ENCODE measurements around the gene EDARADD.

The EDARADD gene

GRCh38 chr1:236395230-236395946 is 1.3 kb downstream of the EDARADD start:
- DNase-seq = no peak

DNA sequence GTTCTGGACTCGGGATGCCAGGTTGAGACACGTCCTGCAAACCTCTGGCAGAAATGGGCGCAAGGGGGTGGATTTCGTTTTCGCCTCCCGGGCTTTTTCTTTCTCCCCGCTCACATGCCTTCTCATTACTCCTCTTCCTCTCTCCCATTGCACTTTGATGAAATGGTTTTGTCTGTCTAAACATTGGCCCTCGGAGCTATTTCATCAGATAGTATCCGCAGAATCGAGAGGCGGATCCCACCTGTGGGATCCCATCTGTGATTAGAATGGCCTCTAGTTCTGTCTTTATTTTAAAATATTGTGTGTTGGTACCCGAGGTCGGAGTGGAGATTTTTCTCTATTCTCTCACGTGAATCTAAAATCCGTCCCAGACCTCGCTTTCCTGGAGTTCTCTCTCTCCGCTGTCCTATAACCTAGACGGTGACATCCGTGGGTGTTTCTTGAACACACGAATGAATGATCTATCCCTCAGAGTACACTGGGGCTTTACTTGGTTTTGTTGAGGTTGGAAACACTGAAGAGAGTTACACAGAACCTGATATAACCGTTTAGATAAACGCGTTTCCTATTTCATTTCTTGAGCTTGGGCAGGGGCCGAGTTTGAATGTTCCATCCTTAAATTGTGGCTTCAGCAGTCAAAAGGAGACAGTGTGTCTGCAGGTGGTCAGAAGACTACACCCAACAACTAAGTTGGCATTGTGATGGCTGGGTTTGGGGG is 2.0 kb downstream of the EDARADD start:
- no peak for DNase-seq

DNA sequence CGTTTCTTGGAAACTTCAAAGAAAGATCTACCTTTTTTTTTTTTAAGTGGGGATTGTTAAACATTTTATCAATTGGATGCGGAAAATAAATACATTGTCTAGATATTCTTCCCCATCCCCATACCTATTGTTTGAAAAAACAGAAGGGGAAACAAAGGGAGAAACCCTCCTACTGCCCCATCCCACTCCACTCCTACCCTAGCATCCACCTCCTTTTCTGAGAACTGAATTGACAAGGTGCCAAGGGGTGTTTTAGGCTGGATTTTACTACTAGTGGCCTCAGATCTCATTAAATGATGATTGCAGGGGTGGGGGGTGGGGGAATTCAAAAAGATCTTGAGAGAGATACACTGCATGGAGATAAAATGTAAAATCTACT is 2.6 kb downstream of the EDARADD start:
- no peak for DNase-seq

- DNase-seq = no peak
Measured at GRCh38 chr1:236397173-236397759, 3.2 kb downstream of the EDARADD start.

GRCh38 chr1:236398538-236398937 is 4.5 kb downstream of the EDARADD start:
- DNase-seq = no peak

GRCh38 chr1:236400061-236400603 is 6.0 kb downstream of the EDARADD start:
- DNase-seq = no peak

GRCh38 chr1:236401698-236402097 is 7.6 kb downstream of the EDARADD start:
- no peak for DNase-seq

DNA sequence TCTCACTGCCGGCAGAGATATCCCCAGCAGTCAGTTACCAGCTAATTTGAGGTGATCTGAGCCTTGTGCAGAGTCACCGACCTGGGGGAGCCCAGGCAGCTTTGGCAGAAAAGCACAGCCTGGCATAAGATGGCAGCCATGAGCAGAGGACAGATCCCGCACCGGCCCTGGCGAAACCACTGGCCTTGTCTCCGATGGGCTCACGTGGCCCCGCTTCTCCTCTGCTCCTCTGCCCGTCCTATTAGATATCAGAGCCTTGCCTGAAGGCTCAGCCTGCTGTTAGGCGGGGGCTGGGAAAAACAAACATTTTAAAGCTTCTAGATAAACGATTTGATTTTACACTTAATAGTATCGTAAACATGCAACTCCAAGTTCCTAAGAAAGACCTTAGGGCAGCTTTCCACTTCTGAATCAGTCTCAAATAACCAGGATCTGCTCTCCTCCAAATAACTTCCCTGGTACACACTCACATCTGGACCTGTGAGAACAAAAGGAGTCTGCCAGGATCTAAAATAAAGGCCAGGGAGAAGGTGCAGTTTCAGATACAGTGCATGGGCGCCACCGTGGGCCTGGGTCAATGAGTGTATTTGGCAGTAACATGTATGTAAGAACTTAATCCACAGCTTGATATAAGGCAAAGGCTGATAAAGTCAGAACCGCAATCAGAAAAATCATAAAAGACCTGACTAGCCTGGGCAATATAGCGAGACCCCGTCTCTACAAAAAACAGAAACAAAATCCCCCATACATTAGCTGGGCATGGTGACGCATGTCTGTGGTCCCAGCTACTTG is 10.0 kb downstream of the EDARADD start:
- DNase-seq = no peak

DNA sequence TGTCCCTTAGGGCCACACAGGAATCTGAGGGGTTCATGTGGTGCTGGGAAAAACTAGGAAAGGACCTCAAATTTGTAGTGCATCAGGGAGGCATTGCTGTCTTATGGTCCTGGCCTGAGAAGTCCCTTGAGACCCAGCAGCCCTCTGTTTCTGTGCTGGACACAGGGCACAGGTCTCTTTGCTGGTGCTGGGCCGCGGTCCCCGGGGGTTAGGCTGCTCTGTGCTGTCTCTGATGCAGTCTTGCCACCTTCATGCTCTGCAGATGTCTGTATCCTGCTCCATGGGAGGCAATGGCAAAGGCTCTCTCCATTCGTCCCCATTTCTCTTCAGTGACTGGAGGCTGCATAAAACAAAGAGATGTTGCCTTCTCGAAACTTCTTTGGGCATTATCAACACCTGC is 13.0 kb downstream of the EDARADD start:
- no peak for DNase-seq

DNA sequence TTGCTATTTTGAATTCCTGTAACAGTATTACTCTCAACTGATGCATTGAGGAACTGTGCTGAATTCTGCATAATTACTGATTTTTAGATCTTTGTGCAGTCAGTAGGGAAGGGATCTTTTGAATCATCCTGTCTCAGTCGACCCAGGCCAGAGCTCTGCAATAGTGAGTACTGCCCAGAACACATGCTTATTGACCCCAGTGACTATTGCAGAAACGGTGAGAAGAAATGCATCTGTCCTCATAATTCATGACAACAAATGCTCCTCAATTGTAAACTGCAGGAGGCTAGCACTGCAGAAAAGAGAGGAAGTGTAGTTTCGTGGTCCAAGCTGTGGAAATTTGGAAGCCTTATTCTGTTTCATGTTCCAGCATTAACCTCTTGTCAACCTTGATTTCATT is 19.6 kb downstream of the EDARADD start:
- no peak for DNase-seq

DNA sequence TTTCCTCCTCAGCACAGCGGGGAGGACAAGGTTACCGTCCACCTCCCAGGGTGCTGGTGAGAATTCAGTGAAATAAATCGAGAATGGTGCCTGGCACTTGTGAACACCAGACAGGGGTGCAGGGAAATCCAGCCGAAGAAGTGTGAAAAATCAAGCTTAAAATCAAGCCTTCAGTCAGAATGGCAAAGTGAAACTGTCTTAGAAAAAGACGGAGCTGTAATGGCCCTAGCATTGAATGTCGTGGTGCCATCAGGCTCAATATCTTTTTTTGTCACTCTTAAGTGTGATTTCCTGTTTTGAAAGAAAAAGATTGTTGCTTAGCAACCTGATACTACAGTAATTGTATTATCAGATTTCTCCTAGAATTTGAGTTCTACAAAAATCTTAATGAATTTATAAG is 22.1 kb downstream of the EDARADD start:
- DNase-seq = no peak

GRCh38 chr1:236417336-236417735 is 23.2 kb downstream of the EDARADD start:
- no peak for DNase-seq

DNA sequence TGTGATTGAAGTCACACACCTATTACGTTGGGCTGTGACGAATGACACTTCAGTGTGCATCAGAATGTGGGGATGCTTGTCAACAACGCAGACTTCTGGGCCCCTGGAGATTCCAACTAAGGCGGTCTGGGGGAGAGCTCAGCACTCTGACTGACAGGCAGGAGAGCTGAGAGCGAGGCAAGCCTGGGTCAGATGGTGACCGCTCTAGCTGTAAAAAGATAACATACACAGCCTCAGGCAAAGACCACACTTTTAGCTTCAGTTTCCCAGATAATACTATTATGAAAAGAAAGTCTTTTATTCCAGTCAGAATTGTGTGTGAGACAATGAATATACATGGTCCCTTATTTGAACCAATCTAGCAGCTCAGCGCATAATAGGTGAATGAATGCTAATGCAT is 25.4 kb downstream of the EDARADD start:
- DNase-seq = no peak

DNA sequence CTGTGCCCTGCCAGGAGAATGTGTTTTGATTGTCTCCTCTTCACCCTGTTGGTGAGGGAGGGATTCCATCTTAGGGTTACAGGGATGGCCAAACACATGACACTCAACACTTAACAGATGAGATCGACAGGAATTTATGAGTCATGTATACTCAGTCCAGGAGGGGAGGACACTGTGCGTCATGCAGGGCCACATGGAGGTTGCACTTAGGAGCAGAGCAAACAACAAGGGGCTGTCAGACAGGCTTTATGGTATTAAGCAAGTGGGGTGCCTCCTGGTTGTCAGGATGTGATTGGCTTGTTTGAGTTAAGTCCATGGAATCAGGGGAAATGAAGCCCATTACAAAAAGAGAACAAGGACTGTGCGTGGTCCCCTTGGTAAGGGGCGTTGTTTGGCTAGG is 26.9 kb downstream of the EDARADD start:
- DNase-seq = no peak

DNA sequence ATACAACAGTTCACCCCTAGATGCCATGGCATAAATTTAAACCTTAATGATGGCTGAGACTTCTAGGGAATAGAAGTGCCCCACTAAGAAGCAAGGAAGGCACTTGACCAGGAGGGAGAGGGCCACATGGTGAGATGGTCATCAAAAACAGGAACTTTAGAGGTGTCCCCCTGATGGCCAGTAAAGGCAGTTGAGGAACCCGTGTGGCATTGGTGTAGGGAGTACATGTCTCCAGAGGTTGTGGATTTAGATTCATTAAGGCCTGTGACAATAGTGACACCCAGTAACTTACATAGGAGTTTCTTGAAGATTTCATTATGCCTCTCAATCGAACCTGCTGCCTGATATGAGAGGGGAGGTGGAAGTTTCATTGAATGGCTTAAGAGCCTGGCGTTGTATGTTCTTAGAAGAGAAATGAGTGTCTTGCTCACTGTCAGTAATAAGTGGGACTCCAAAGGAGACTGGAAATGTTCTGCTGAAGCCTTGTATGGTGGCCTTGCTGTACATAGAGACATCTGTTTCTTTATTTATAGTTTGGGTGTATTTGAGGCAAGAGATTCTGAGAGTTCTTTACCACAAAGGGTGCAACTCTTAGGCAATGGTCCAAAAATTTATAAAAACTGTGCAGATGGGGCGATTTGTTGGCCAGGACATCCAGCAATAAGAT is 27.9 kb downstream of the EDARADD start:
- no peak for DNase-seq

DNA sequence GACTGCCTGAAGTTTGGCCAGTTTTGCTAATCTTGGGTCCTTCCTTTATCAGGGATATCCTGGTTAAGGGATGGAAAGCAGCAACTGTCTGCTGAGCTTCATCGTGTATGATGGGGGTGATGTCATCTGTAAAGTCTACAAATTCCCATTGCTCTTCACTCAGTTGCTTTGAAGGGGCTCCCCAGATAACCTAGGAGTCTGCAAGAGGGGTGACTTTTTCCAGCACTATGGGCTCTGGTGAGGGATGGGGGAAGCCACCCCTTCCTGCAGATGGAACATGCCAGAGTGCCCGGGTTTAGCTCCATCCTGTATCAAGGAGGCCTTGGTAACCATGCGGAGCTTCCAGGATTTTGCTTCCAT is 28.4 kb downstream of the EDARADD start:
- DNase-seq = no peak

DNA sequence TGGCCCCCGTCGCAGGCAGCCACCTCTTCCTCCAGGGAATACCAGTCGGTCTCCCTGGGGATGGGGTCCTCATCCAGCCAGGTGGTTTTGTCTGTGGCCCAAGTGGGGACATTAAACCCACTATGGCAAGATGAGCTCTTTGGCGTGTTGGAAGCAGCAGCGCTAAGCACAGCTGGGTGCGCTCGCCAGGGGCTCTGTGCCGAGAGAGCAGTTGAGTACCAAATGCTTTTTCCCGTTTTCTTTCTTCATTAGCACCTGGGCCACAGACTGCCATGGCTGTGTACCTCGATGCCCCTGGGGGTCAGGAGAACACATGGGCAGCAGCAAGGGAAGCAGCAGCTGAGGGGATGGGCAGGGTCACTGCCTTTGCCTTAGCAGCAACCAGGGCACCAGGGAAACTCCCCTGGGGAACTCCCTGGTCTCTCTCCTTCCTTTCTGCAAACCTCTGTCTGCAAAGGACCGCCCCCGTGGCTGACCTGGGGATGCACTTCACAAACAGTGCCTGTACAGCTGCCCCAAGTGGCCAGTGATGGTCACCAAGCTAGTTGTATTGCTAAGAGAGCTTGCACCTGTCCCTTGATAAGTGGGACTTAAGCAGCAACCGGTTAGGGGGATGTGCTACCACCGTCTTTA is 31.1 kb downstream of the EDARADD start:
- DNase-seq = no peak

- DNase-seq = no peak
Measured at GRCh38 chr1:236426215-236426614, 32.1 kb downstream of the EDARADD start.

DNA sequence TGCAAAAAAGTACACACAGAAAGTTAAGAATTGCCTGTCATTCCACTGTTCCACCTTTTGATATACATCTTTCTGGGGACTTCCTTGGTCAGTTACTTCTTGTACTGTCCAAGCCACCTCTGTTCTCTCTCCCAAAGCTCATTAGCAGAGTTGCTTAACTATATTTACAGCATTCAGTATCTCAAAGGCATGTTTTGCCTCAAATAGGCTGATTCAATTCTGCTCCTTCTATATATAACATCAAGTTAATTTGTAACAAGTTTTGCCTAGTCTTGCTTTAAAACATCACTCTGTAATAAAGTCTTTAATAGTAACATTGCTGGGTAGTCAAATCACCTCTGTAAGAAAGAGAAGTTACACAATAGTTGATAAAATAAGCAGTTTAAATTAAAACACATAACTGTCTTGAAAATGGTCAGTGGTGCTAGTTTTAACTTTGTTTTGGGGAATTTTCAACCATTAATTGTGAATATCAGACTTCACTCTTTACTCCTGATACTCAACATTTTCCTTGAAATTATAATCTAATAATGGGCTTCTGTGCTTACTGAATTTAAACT is 35.7 kb downstream of the EDARADD start:
- DNase-seq = no peak

- no peak for DNase-seq
Measured at GRCh38 chr1:236433819-236434315, 39.8 kb downstream of the EDARADD start.

- DNase-seq = no peak
Measured at GRCh38 chr1:236438614-236439013, 44.5 kb downstream of the EDARADD start.

GRCh38 chr1:236440373-236440772 is 46.3 kb downstream of the EDARADD start:
- DNase-seq = no peak

All from activated naive CD4-positive, alpha-beta T cell (primary cell).